A172 (cell line): ENCODE results near the gene CCDC74A. TPM values are rescaled to one million over a fixed set of nuclear protein-coding genes. Genes with fewer than 3 reads are reported as not detected.
"Not testable (repeated sequence)": the region's sequence is repeated elsewhere in the genome, so short reads cannot be mapped to it uniquely, and the experiment has no call there.

Experiments used
- DNase-seq: peaks from one replicate; pipeline ENCODE4 v3.0.0-alpha.2; 2015; ENCODE audit warnings: low spot score
- total RNA-seq: library from RNA; depleted of rRNA; stranded (reverse); fragments of >200 nt; shearing (Covaris generic); gene quantifications from 2 replicates; pipeline ENCODE4 v1.2.3, GENCODE V29; 2014

CCDC74A gene
- total RNA-seq, 1 experiment from 2014 or later, result 117 TPM

GRCh38 chr2:131528981-131529863 lies 1.5 kb downstream of the CCDC74A start:
- not testable (repeated sequence) for DNase-seq

DNA sequence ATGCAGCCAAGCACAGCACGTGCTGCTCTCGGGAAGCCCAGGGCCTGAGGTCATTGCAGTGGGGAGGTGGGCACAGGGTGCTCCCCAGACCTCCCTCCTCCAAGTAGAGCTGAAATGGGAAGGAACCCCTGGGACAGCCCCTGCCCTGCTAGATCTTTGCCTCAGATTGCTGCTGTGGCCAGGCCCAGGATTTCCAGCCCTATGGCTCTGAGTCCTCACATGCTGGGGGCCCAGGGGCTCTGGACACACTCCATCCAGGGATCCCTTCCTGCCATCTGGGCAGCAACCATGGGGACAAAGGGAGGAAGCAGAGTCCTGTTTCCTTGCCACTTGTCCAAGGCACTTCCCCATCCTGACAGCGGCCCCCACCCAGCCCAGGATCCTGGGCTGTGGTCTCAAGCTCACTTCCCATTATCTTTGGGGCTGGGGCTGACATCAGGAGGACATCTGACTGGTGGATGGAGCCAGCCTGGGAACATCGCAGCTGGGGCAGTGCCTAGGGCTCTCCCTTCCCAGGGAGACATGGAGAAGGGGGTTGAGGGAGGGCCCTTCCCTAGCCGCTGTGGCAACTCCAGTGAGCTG lies 2.3 kb downstream of the CCDC74A start:
- DNase-seq, result not testable (repeated sequence)

GRCh38 chr2:131530626-131531344 lies 3.1 kb downstream of the CCDC74A start:
- not testable (repeated sequence) for DNase-seq

DNA sequence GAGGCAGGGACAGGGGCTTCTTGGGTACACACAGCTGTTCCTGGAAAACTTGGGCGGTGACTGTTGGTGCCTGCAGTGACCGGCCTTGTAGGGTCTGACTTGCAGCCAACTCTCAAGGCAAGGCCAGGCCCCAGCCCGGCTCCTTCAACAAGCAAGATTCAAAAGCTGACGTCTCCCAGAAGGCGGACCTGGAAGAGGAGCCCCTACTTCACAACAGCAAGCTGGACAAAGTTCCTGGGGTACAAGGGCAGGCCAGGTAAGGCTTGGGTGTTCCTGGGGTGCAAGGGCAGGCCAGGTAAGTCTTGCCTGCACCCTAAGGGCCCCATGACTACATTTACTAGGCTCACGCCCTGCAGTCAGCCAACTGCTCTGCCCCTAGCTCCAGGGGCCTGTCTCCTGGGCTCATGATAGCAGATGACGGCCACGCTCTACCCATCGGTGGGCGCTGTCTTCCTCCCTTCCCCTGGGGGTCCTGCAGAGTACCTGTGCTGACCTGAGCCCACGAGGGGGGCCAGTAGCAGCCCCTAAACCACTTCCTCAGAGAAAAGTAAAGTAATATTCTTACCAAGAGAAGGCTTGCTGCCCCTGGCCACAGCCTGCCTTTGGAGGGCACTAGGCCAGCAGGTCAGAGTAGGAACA lies 4.0 kb downstream of the CCDC74A start:
- DNase-seq, result not testable (repeated sequence)

- not testable (repeated sequence) for DNase-seq
Measured at GRCh38 chr2:131532723-131533608, 5.3 kb downstream of the CCDC74A start.

- not testable (repeated sequence) for DNase-seq
Measured at GRCh38 chr2:131533609-131534316, 6.1 kb downstream of the CCDC74A start.

DNA sequence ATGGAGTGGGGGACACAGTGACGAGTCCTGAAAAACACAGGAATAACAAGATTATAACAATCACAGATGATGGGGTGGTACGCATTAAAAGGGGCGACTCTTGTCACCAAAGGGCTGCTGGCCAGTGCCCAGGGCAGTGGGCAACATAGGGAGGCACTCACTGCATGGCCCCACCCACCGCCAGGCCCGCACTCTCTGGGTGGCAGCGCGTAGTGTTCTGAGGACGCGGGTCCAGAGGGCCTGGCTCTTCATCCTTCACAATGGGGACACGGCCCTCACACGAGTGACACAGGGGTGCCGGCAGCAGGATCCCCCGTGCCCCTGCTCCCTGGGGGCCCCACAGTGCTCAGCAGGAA lies 6.6 kb downstream of the CCDC74A start:
- DNase-seq, result not testable (repeated sequence)

- DNase-seq, result not testable (repeated sequence)
Measured at GRCh38 chr2:131534965-131535364, 7.3 kb downstream of the CCDC74A start.

GRCh38 chr2:131535526-131535925 lies 7.8 kb downstream of the CCDC74A start:
- no peak for DNase-seq

- DNase-seq, result not testable (repeated sequence)
Measured at GRCh38 chr2:131535951-131536826, 8.5 kb downstream of the CCDC74A start.

DNA sequence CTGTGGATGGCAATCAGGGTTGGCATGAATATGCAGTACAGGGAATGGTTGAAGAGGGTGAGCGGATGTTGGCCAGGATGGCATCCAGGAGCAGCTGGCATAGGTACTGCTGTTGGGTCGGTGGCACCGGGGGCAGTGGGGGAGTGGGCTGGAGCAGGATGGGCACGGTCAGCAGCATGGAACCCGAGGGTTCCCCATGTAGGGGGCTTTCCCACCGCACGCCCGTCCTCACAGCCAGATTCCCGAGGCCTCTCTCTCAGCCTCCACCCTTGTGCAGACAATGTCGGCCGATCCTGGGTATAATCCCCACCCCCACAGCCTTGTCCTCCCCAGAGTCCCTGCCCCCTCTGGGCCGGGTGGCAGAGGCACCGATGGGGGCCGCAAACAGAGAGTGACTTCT lies 9.2 kb downstream of the CCDC74A start:
- DNase-seq, result not testable (repeated sequence)

GRCh38 chr2:131538856-131539255 lies 11.2 kb downstream of the CCDC74A start:
- not testable (repeated sequence) for DNase-seq

- no peak for DNase-seq
Measured at GRCh38 chr2:131542438-131543384, 15.0 kb downstream of the CCDC74A start.

GRCh38 chr2:131543385-131543891 lies 15.8 kb downstream of the CCDC74A start:
- no peak for DNase-seq

- DNase-seq, result not testable (repeated sequence)
Measured at GRCh38 chr2:131544006-131544812, 16.5 kb downstream of the CCDC74A start.

- not testable (repeated sequence) for DNase-seq
Measured at GRCh38 chr2:131544813-131545165, 17.1 kb downstream of the CCDC74A start.

DNA sequence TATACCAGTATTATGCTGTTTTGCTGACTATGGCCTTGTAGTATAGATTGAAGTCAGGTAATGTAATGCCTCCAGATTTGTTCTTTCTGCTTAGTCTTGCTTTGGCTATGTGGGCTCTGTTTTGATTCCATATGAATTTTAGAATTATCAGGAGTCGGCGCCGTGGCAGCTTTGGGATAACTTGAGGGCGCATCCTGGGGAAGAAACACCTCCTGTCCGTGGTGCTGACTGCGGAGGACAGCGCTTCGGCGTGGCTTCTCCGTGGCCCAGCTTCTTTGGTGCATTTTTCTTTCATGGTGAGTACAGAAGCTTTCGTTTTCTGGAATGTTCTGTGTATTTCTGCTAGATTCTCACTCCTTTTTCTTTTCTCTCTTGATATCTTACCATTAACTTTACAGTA lies 25.2 kb downstream of the CCDC74A start:
- DNase-seq, result no peak
